Neural cell (in vitro differentiated cells): ENCODE measurements around the gene PEX3. TPM values are rescaled to one million over a fixed set of nuclear protein-coding genes. Genes with fewer than 3 reads are reported as not detected.

Source experiments
- H2AFZ ChIP-seq: fragments of 200-600, 300-800 bp; sonication (generic), shearing (Covaris generic); 2 replicates; pipeline ENCODE4 v1.6.0; 2014; ENCODE audit warnings: low read depth, mild to moderate bottlenecking, antibody characterized with exemption, low read length, moderate library complexity
- H3F3A ChIP-seq: fragments of 200-600 bp; shearing (Covaris generic); 2 replicates; pipeline ENCODE4 v1.6.1; 2016; ENCODE audit warnings: mild to moderate bottlenecking, moderate library complexity, mixed read lengths, antibody characterized with exemption, low read length; ENCODE audit not compliant: insufficient read depth, poor library complexity, severe bottlenecking
- H3K27ac ChIP-seq: fragments of 200-600, 300-800 bp; sonication (generic), shearing (Covaris generic); 2 replicates; pipeline ENCODE4 v1.5.1; 2014; ENCODE audit warnings: mild to moderate bottlenecking, low read length, moderate library complexity
- H3K27me3 ChIP-seq: fragments of 300-800, 200-600 bp; sonication (generic), shearing (Covaris generic); 2 replicates; pipeline ENCODE4 v1.6.0; 2014; ENCODE audit warnings: mild to moderate bottlenecking, low read depth, low read length, moderate library complexity; ENCODE audit not compliant: insufficient read depth
- H3K36me3 ChIP-seq: fragments of 300-800, 200-600 bp; sonication (generic), shearing (Covaris generic); 2 replicates; pipeline ENCODE4 v1.5.1; 2014; ENCODE audit warnings: mild to moderate bottlenecking, antibody characterized with exemption, low read length, moderate library complexity; ENCODE audit not compliant: insufficient read depth
- H3K4me2 ChIP-seq: fragments of 300-800, 200-600 bp; sonication (generic), shearing (Covaris generic); 2 replicates; pipeline ENCODE4 v1.6.0; 2014; ENCODE audit warnings: mild to moderate bottlenecking, low read length
- H3K4me3 ChIP-seq: fragments of 300-800, 200-600 bp; sonication (generic), shearing (Covaris generic); 2 replicates; pipeline ENCODE4 v1.5.1; 2014; ENCODE audit warnings: mild to moderate bottlenecking, low read length, moderate library complexity
- H3K79me2 ChIP-seq: fragments of 200-600 bp; shearing (Covaris generic); replicated peaks from 2 replicates; pipeline ENCODE4 v1.6.0; 2014; ENCODE audit warnings: mild to moderate bottlenecking, low read length, moderate library complexity; ENCODE audit not compliant: insufficient read depth
- H3K9ac ChIP-seq: fragments of 300-800, 200-600 bp; sonication (generic), shearing (Covaris generic); 2 replicates; pipeline ENCODE4 v1.6.1; 2016; ENCODE audit warnings: mild to moderate bottlenecking, low read length, mixed read lengths
- H3K9me2 ChIP-seq: fragments of 200-600 bp; shearing (Covaris generic); 2 replicates; pipeline ENCODE4 v1.6.1; 2016; ENCODE audit warnings: mild to moderate bottlenecking, low read length, mixed read lengths; ENCODE audit not compliant: insufficient read depth
- H3K9me3 ChIP-seq: fragments of 200-600, 300-800 bp; sonication (generic), shearing (Covaris generic); 2 replicates; pipeline ENCODE4 v1.6.1; 2016; ENCODE audit warnings: mild to moderate bottlenecking, mixed run types, low read length, moderate library complexity, mixed read lengths
- H4K20me1 ChIP-seq: fragments of 200-600 bp; shearing (Covaris generic); 2 replicates; pipeline ENCODE4 v1.6.1; 2016; ENCODE audit warnings: mild to moderate bottlenecking, mixed run types; ENCODE audit not compliant: insufficient read depth
- CTCF ChIP-seq: fragments of 450-650 bp; IDR thresholded peaks from 2 replicates; pipeline ENCODE4 v1.5.1; 2014; ENCODE audit warnings: antibody characterized with exemption, mild to moderate bottlenecking, moderate library complexity; ENCODE audit not compliant: poor library complexity, severe bottlenecking
- EP300 ChIP-seq: fragments of 450-650 bp; conservative IDR thresholded peaks from 2 replicates; pipeline ENCODE4 v1.6.1; 2014; ENCODE audit warnings: antibody characterized with exemption, mild to moderate bottlenecking, moderate library complexity; ENCODE audit not compliant: poor library complexity, severe bottlenecking
- EZH2 ChIP-seq: fragments of 200-600, 300-800 bp; shearing (Covaris generic), sonication (generic); IDR thresholded peaks from 2 replicates; pipeline ENCODE4 v1.6.1; 2014; ENCODE audit warnings: antibody characterized with exemption, low read length, borderline replicate concordance, mild to moderate bottlenecking; ENCODE audit not compliant: insufficient read depth, poor library complexity, severe bottlenecking
- MXI1 ChIP-seq: fragments of 450-650 bp; conservative IDR thresholded peaks from 2 replicates; pipeline ENCODE4 v1.6.1; 2014; ENCODE audit warnings: antibody characterized with exemption, mild to moderate bottlenecking; ENCODE audit not compliant: poor library complexity, severe bottlenecking
- POLR2AphosphoS5 ChIP-seq: IDR thresholded peaks from 2 replicates; pipeline ENCODE4 v1.6.1; 2012
- RAD21 ChIP-seq: fragments of 450-650 bp; conservative IDR thresholded peaks from 2 replicates; pipeline ENCODE4 v1.6.1; 2014; ENCODE audit warnings: antibody characterized with exemption, mild to moderate bottlenecking, moderate library complexity
- REST ChIP-seq: IDR thresholded peaks from 2 replicates; pipeline ENCODE4 v1.6.1; 2012; ENCODE audit warnings: borderline replicate concordance
- SMC3 ChIP-seq: fragments of 450-650 bp; conservative IDR thresholded peaks from 2 replicates; pipeline ENCODE4 v1.6.1; 2014; ENCODE audit warnings: antibody characterized with exemption, mild to moderate bottlenecking, moderate library complexity; ENCODE audit not compliant: poor library complexity
- TAF1 ChIP-seq: IDR thresholded peaks from 2 replicates; pipeline ENCODE4 v1.6.1; 2012; ENCODE audit warnings: low read depth
- polyA plus RNA-seq: library from polyadenylated mRNA; depleted of rRNA; stranded (reverse); fragments of >200 nt; gene quantifications from 2 replicates; pipeline ENCODE4 v1.2.3, GENCODE V29; 2014

The PEX3 gene
- polyA plus RNA-seq, 1 donor from 2014 or later: 37.9 TPM

GRCh38 chr6:143536461-143536865, 85.9 kb downstream of the PEX3 start:
- no peaks in the 10 kb centered on the region for H4K20me1 ChIP-seq
- no peaks in the 10 kb centered on the region for H3K79me2 ChIP-seq
- no peak overlapping the region for H3K27ac ChIP-seq
- H3K9me2 ChIP-seq: no peaks in the 10 kb centered on the region
- no peaks in the 10 kb centered on the region for H3K9me3 ChIP-seq
- H3K36me3 ChIP-seq: no peaks in the 10 kb centered on the region
- TF ChIP-seq SMC3 (no peak), RAD21 (no peak), CTCF (no peak), EP300 (no peak), POLR2AphosphoS5 (no peak), EZH2 (no peak), TAF1 (no peak), MXI1 (no peak), REST (no peak)
- no peak overlapping the region for H3K4me2 ChIP-seq
- H3K4me3 ChIP-seq: peak overlapping the region; percentile 66
- H3F3A ChIP-seq: peaks cover 5% of the 10 kb centered on the region
- H3K9ac ChIP-seq: peak overlapping the region; percentile 20
- no peak overlapping the region for H2AFZ ChIP-seq
- peaks cover 17% of the 10 kb centered on the region for H3K27me3 ChIP-seq

- H3K27me3 ChIP-seq: peaks cover 17% of the 10 kb centered on the region
- H3K9ac ChIP-seq: peak overlapping the region; percentile 45
- H3K4me3 ChIP-seq: peak overlapping the region; percentile 74
- H3F3A ChIP-seq: peaks cover 5% of the 10 kb centered on the region
- no peaks in the 10 kb centered on the region for H4K20me1 ChIP-seq
- no peaks in the 10 kb centered on the region for H3K9me2 ChIP-seq
- H2AFZ ChIP-seq: no peak overlapping the region
- no peaks in the 10 kb centered on the region for H3K79me2 ChIP-seq
- no peaks in the 10 kb centered on the region for H3K36me3 ChIP-seq
- no peaks in the 10 kb centered on the region for H3K9me3 ChIP-seq
- H3K4me2 ChIP-seq: peak overlapping the region; percentile 42
- TF ChIP-seq RAD21 (peak; percentile 46), MXI1 (no peak), CTCF (peak; percentile 68), POLR2AphosphoS5 (peak; percentile 27), SMC3 (peak; percentile 33), TAF1 (peak; percentile 38), EZH2 (no peak), EP300 (no peak)
- no peak overlapping the region for H3K27ac ChIP-seq
Measured at GRCh38 chr6:143536866-143537691, 86.5 kb downstream of the PEX3 start.
